ENCODE results near the gene DNMBP. TPM values are rescaled to one million over a fixed set of nuclear protein-coding genes. Genes with fewer than 3 reads are reported as not detected.

The DNMBP gene
- total RNA-seq, 1 experiment from 2014 or later: 39.3 TPM

- in situ Hi-C loops (cut with HindIII; ENCODE audit: low pct_unique_long_range_greater_than_20kb, low sequenced_read_pairs) (no loop called here), intact Hi-C loops (cut with micrococcal nuclease; ENCODE audit: unreplicated experiment) (no loop called here)
- TF ChIP-seq REST (IDR thresholded peaks at IDR 0.05; ENCODE audit: insufficient read depth in 1 of 2, low read depth in 2 of 2, low read length in 1 of 2) (no peak), CTCF (IDR thresholded peaks at IDR 0.05) (no peak)
- Histone ChIP-seq H3K27ac (ENCODE audit: low read length) (no peak overlapping the region), H3K4me3 (ENCODE audit: low read depth in 2 of 2, low read length in 2 of 2) (no peak overlapping the region), H3K9me3 (ENCODE audit: control insufficient read depth, insufficient read depth, low read depth, low read length) (no peaks in the 10 kb centered on the region), H3K36me3 (ENCODE audit: control insufficient read depth, insufficient read depth, low read length) (no peaks in the 10 kb centered on the region), H3K27me3 (ENCODE audit: control insufficient read depth, insufficient read depth, low read length) (no peaks in the 10 kb centered on the region), H3K4me1 (ENCODE audit: control insufficient read depth, insufficient read depth, low read length) (no peaks in the 10 kb centered on the region)
- CTCF ChIA-PET: no interaction called here
- no peak for ATAC-seq
- no peak for DNase-seq (ENCODE audit: low read depth, low spot score)
- POLR2A ChIA-PET: no interaction called here
- BruUV-seq (replicated peaks): no TSS peak
Measured at GRCh38 chr10:100057948-100058347, 48.2 kb upstream of the DNMBP start.

GRCh38 chr10:100053686-100054460 is 44.1 kb upstream of the DNMBP start:
- ATAC-seq (no peak), DNase-seq (ENCODE audit: low read depth, low spot score) (no peak)
- no peak overlapping the region for H3K4me3 ChIP-seq (ENCODE audit: low read depth in 2 of 2, low read length in 2 of 2)
- no peaks in the 10 kb centered on the region for H3K4me1 ChIP-seq (ENCODE audit: control insufficient read depth, insufficient read depth, low read length)
- in situ Hi-C loops (cut with HindIII; ENCODE audit: low pct_unique_long_range_greater_than_20kb, low sequenced_read_pairs) (no loop called here), intact Hi-C loops (cut with micrococcal nuclease; ENCODE audit: unreplicated experiment) (no loop called here)
- no peaks in the 10 kb centered on the region for H3K36me3 ChIP-seq (ENCODE audit: control insufficient read depth, insufficient read depth, low read length)
- no peaks in the 10 kb centered on the region for H3K9me3 ChIP-seq (ENCODE audit: control insufficient read depth, insufficient read depth, low read depth, low read length)
- no peaks in the 10 kb centered on the region for H3K27me3 ChIP-seq (ENCODE audit: control insufficient read depth, insufficient read depth, low read length)
- CTCF ChIA-PET: interaction anchor here (0.8 to 1.5 kb wide), 2 partner anchors 25 to 208 kb away, joined by 3 to 9 read pairs; no protein-coding TSS in a partner anchor
- POLR2A ChIA-PET: interaction anchor here (0.7 kb wide), 1 partner anchor 69 kb away, joined by 8 read pairs; no protein-coding TSS in a partner anchor
- no peak for TF ChIP-seq TCF7L2 (IDR thresholded peaks at IDR 0.05; ENCODE audit: low read depth, low read length)
- TF ChIP-seq REST (IDR thresholded peaks at IDR 0.05; ENCODE audit: insufficient read depth in 1 of 2, low read depth in 2 of 2, low read length in 1 of 2): no peak
- no peak for TF ChIP-seq CTCF (IDR thresholded peaks at IDR 0.05)
- TF ChIP-seq POLR2AphosphoS5 (IDR thresholded peaks at IDR 0.05; ENCODE audit: low read depth, low read length): no peak
- BruUV-seq (replicated peaks): no TSS peak
- H3K27ac ChIP-seq (ENCODE audit: low read length): no peak overlapping the region

Measured in Panc1 (cell line).